Motor neuron (in vitro differentiated cells): Measurements from ENCODE around the gene PBX3. TPM values are rescaled to one million over a fixed set of nuclear protein-coding genes. Genes with fewer than 3 reads are reported as not detected.
"Not testable (repeated sequence)": the region's sequence is repeated elsewhere in the genome, so short reads cannot be mapped to it uniquely, and the experiment has no call there.

Experiments
- ATAC-seq, 8 experiments: fragments of 200-7000 bp; cut with Tn5 transposase; replicated peaks in 6 of 8; 2 replicates each; pipeline ENCODE4 v1.8.0; 2021; ENCODE audit warnings: mild to moderate bottlenecking in 8 of 8, moderate library complexity in 8 of 8
- H3K27ac ChIP-seq, 2 donors: fragments of 250-450 bp; sonication (Bioruptor Pico); 2 replicates each; pipeline ENCODE4 v1.9.0; 2021; ENCODE audit warnings: antibody characterized with exemption in 2 of 2, mild to moderate bottlenecking in 2 of 2, moderate library complexity in 1 of 2
- H3K4me1 ChIP-seq, 2 donors: fragments of 250-450 bp; sonication (Bioruptor Pico); replicated peaks in 1 of 2; 2 replicates each; pipeline ENCODE4 v1.6.1; 2021; ENCODE audit warnings: antibody characterized with exemption in 2 of 2, mild to moderate bottlenecking in 2 of 2, moderate library complexity in 1 of 2
- H3K4me3 ChIP-seq, 5 donors: fragments of 250-450 bp; sonication (Bioruptor Pico); 2 replicates each; pipeline ENCODE4 v1.9.0; 2021; ENCODE audit warnings: antibody characterized with exemption in 5 of 5, mild to moderate bottlenecking in 5 of 5, moderate library complexity in 4 of 5
- WGBS, 10 experiments: fragments of 450-650 bp; shearing (Covaris generic); methylation state at CpG; one replicate each; pipeline ENCODE4 v1.0.0; 2022; 5-methylcytosine and 5-hydroxymethylcytosine counted together
- in situ Hi-C, 9 experiments: fragments of 400-800 bp; cut with MboI; loops; one replicate each; pipeline ENCODE4 v1.15.0; 2021; ENCODE audit warnings: low sequenced_read_pairs in 9 of 9, low pct_unique_long_range_greater_than_20kb in 2 of 9; ENCODE audit not compliant: unreplicated experiment in 9 of 9
- total RNA-seq, 8 experiments: library from RNA; unstranded; fragments of 300-600 nt; gene quantifications; 2 replicates each; pipeline versions ENCODE4 v1.2.3 to v1.2.4, GENCODE V29; 2022

Gene PBX3
- total RNA-seq, 8 experiments from 2014 or later: 24.0 to 157 (median 75.5) TPM

DNA sequence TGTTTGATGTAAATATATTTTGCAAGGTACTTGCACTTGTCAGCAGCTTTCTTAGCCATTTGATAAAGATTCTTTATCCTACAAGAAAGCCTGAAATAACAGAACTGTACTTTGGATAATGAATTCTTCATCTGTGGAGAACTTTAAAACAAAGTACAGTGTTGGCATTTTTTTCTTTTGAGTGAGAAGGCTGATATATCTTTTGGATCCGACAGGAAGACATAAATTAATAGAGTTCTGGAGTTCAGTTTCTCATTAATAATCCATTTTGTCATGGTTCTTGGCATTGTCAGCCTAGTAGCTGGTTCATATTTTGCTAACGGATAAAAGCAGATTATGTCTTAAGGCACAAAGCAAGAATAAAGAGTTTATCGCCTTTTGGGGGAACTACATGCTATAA, 17.0 kb downstream of the PBX3 start:
- in situ Hi-C loops: loop anchor here in 2 of 9 experiments (25.0 kb wide), 2 partner anchors 98 to 148 kb away; no protein-coding TSS in a partner anchor
- Histone ChIP-seq H3K4me3 (no peak overlapping the region), H3K27ac (no peak overlapping the region), H3K4me1 (peaks cover 37 to 57% of the 10 kb centered on the region in 2 donors)
- 41 to 100% (median 86%) methylated on average over 1 to 3 of the region's 3 CpGs for WGBS, 10 experiments
- no peak for ATAC-seq

DNA sequence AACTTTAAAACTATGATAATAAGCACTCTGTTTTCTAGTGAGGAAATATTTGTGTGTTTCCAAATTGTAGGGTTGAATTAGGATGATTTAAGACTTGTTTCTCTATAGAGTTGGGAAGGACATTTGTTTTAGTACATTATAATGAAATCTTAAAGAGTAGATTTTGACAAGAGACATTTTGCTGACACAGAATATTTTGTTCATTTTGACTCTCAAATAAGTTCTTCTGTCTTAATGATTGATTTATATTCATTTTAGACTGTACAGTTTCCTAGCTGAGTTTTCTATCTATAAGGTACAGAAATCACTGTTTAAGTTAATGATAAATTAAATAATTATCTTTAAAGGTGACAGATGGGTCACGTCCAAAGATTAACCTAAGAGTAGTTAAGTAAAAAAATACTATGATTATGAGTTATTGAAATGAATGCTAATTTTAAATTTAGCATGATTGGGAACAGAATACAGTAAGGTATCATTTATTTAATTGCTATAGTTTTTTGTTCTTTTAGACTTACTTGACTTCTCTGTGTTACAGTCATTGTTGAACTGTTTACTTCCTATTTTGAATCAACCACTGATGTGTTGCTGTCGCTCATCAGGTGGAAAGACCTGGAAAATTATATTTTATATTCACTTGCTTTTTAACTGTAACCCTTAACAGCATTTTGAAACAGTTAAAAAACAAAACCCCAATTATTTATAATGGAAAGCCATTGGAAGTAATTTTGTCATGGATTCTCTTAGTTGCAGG, 19.5 kb downstream of the PBX3 start:
- no peak for ATAC-seq
- in situ Hi-C loops: loop anchor here in 2 of 9 experiments (25.0 kb wide), 2 partner anchors 96 to 146 kb away; no protein-coding TSS in a partner anchor
- Histone ChIP-seq H3K27ac (no peak overlapping the region), H3K4me1 (peaks cover 24 to 33% of the 10 kb centered on the region in 2 donors), H3K4me3 (no peak overlapping the region)
- 94 to 100% (median 100%) methylated on average over 1 to 2 of the region's 2 CpGs for WGBS, 10 experiments

DNA sequence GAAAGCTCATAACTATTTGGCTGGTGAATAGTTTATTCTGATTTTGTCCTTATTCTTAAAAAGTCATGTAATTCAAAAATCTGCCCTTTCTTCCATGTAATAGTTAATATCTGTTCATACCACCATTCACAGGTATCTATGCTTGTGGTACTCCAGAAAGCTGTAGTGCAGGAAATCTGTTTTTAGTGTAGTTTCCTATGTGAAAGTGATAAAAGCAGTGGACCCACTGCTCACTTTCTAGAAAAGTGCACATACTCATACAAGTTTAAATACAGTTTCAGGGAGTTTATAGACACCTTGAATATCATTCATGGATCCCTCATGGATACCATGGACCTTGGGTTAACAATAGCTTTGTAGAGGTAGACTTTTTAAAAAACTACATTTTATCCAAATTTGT, 20.2 kb downstream of the PBX3 start:
- ATAC-seq: no peak
- in situ Hi-C loops: loop anchor here in 2 of 9 experiments (25.0 kb wide), 2 partner anchors 95 to 145 kb away; no protein-coding TSS in a partner anchor
- H3K27ac ChIP-seq: no peak overlapping the region
- H3K4me3 ChIP-seq: no peak overlapping the region
- H3K4me1 ChIP-seq: peaks cover 17 to 26% of the 10 kb centered on the region in 2 donors

DNA sequence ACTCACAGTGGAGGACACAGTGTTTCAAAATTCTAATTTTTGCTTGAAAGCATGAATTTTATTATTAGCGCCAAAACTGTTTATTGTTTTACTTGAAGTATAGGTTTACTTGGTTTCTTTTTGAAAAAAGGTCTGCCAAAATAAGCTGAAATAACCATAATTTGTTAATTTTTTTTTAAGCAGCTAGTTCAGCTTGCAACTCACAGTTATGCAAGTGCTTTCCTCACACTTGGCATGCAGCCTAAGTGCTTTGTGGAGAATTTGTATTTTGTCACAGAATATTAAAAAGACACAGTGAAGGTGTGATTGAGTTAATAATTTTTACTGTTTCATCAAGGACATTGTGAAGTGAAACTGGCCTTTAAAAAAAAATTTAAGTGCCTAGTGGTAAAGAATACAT, 21.6 kb downstream of the PBX3 start:
- Histone ChIP-seq H3K4me1 (peaks cover 10 to 12% of the 10 kb centered on the region in 2 donors), H3K27ac (no peak overlapping the region), H3K4me3 (no peak overlapping the region)
- ATAC-seq: no peak
- 86 to 100% (median 100%) methylated on average over 1 of the region's 1 CpG for WGBS, 10 experiments
- in situ Hi-C loops: loop anchor here in 2 of 9 experiments (25.0 kb wide), 2 partner anchors 93 to 143 kb away; no protein-coding TSS in a partner anchor

DNA sequence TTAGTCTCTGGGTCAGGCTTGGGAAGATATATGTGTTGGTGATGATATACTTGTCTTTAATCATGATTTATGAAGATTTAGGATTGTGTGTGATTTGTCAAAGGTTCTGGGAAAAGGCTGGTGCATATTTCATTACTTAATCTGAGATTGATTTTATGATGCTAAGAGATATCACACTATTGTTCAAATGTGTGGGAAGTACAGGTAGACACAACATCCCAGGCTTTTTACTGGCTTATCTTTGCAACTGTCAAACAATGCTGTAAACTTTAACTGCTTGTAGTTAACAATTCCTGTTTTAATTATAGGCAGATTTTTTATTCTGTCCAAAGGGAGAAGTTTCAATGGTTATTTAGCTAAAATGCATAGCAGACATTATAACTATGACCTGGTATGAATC, 23.9 kb downstream of the PBX3 start:
- ATAC-seq: no peak
- Histone ChIP-seq H3K27ac (no peak overlapping the region), H3K4me1 (no peaks in the 10 kb centered on the region), H3K4me3 (no peak overlapping the region)
- in situ Hi-C loops: loop anchor here in 2 of 9 experiments (25.0 kb wide), 2 partner anchors 91 to 141 kb away; no protein-coding TSS in a partner anchor

DNA sequence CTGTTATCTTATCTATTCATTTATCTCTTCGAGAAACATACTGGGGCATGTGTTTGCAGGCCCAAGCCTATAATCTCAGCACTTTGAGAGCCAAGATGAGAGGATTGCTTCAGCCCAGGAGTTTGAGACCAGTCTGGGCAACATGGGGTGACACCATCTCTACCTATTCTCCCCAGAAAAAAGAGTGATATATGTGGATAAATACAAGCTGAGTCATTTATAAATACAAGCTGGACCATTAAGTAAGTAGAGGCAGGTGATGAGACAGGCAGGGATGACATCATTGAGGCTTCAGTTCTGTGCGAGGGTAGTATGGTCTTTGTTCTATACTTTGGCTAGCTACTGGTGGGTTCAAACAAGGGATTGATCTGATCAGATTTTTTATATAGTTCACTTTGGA, 25.6 kb downstream of the PBX3 start:
- Histone ChIP-seq H3K27ac (no peak overlapping the region), H3K4me3 (no peak overlapping the region), H3K4me1 (no peaks in the 10 kb centered on the region)
- WGBS, 10 experiments: 83 to 100% (median 100%) methylated on average over 1 to 2 of the region's 2 CpGs; no CpG with 5 or more reads in 3 of the 10 experiments
- no peak for ATAC-seq
- in situ Hi-C loops: loop anchor here in 2 of 9 experiments (25.0 kb wide), 2 partner anchors 90 to 140 kb away; no protein-coding TSS in a partner anchor

DNA sequence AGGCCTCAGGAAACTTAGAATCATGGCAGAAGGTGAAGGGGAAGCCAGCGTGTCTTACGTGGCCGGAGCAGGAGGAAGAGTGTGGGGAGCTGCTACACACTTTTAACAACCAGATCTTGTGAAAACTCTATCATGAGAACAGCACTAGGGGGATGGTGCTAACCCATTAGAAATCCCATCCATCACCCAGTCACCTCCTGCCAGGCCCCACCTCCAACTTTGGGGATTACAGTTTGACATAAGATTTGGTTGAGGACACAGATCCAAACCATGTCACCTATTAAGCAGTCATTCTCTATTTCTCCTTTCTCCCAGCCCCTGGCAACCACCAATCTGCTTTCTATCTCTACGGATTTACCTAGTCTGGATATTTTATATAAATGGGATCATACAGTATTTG, 26.9 kb downstream of the PBX3 start:
- 89 to 100% (median 98%) methylated on average over 1 to 4 of the region's 4 CpGs; no CpG with 5 or more reads in 2 of the 10 experiments for WGBS, 10 experiments
- H3K4me1 ChIP-seq: no peaks in the 10 kb centered on the region
- in situ Hi-C loops: loop anchor here in 2 of 9 experiments (25.0 kb wide), 2 partner anchors 88 to 138 kb away; no protein-coding TSS in a partner anchor

DNA sequence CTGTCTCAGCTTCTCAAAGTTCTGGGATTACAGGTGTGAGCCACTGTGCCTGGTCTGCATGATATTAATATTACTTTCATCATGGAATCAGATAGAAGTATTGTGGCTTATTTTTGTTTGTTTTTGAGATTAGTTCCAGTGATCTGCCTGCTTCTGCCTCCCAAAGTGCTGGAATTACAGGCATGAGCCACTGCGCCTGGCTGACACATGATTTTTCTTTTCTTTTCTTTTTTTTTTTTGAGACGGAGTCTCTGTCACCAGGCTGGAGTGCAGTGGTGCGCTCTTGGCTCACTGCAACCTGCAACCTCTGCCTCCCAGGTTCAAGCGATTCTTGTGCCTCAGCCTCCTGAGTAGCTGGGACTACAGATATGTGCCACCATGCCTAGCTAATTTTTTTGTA, 29.6 kb downstream of the PBX3 start:
- 60 to 100% (median 81%) methylated on average over 1 to 4 of the region's 4 CpGs; no CpG with 5 or more reads in 6 of the 10 experiments for WGBS, 10 experiments
- H3K4me3 ChIP-seq, H3K27ac ChIP-seq, H3K4me1 ChIP-seq, in situ Hi-C loops: not testable (repeated sequence)
- peak in 1 of 8 experiments; percentile 61 for ATAC-seq

More for the DNA sequence above, 26.9 kb downstream of the PBX3 start:
- ATAC-seq: no peak
- no peak overlapping the region for H3K27ac ChIP-seq
- no peak overlapping the region for H3K4me3 ChIP-seq

DNA sequence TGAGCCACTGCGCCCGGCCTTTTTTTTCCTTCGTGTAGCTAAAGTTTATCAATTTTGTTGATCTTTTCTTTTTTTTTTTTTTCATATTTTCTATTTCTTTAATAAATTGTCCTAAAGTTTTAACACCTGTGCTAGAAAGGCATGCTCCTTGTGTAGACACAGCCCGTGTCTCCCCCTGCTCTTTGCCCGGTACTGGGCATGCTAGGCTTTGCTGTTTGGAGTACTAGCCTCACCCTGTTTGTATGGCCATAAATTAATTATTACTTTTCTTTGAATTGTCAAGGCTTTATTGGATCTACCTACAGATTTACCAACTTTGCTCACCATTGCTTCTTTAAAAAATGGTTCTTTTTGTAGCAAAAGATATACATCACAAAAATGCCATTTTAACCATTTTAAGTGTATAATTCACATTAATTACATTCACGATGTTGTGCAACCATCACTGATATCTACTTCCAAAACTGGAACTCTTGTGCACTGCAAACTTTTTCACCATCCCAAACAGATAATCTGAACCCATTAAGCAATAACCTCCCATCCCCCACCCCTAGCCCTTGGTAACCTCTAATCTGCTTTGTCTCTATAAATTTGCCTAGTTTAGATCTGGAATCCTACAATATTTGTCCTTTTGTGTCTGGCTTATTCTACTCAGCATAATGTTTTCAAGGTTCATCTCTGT, 31.5 kb downstream of the PBX3 start:
- in situ Hi-C loops, ATAC-seq, H3K4me3 ChIP-seq, H3K4me1 ChIP-seq, H3K27ac ChIP-seq: not testable (repeated sequence)
- 93 to 100% (median 97%) methylated on average over 1 to 3 of the region's 6 CpGs; no CpG with 5 or more reads in 6 of the 10 experiments for WGBS, 10 experiments

DNA sequence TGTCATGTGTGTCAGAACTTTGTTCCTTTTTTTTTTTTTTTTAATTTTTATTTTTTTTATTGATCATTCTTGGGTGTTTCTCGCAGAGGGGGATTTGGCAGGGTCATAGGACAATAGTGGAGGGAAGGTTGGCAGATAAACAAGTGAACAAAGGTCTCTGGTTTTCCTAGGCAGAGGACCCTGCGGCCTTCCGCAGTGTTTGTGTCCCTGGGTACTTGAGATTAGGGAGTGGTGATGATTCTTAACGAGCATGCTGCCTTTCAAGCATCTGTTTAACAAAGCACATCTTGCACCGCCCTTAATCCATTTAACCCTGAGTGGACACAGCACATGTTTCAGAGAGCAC, 32.0 kb downstream of the PBX3 start:
- H3K4me3 ChIP-seq: not testable (repeated sequence)

DNA sequence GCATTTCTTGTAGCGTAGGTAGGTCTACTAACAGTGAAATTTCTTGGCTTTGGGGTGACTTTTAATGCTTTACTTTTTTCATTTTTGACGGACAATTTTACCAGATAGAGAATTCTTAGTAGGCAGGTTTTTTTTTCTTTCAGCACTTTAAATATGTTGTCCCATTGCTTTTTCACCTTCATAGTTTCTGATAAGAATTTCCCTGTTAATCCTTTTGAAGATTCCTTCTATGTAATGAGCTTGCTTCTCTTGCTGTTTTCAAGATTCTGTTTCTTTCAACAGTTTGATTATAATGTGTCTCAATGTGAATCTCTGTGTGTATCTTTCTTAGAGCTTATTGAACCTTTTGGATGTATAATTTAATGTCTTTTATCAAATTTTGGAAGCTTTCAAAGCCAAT, 35.5 kb downstream of the PBX3 start:
- no peaks in the 10 kb centered on the region for H3K4me1 ChIP-seq
- in situ Hi-C loops: no loop called here
- H3K4me3 ChIP-seq: no peak overlapping the region
- WGBS, 10 experiments: 75 to 100% (median 95%) methylated on average over 2 of the region's 2 CpGs
- no peak overlapping the region for H3K27ac ChIP-seq
- ATAC-seq: no peak

More for the DNA sequence above, 32.0 kb downstream of the PBX3 start:
- H3K4me1 ChIP-seq, ATAC-seq, H3K27ac ChIP-seq, in situ Hi-C loops: not testable (repeated sequence)
- WGBS, 10 experiments: no CpG with 5 or more reads among the region's 5 CpGs

DNA sequence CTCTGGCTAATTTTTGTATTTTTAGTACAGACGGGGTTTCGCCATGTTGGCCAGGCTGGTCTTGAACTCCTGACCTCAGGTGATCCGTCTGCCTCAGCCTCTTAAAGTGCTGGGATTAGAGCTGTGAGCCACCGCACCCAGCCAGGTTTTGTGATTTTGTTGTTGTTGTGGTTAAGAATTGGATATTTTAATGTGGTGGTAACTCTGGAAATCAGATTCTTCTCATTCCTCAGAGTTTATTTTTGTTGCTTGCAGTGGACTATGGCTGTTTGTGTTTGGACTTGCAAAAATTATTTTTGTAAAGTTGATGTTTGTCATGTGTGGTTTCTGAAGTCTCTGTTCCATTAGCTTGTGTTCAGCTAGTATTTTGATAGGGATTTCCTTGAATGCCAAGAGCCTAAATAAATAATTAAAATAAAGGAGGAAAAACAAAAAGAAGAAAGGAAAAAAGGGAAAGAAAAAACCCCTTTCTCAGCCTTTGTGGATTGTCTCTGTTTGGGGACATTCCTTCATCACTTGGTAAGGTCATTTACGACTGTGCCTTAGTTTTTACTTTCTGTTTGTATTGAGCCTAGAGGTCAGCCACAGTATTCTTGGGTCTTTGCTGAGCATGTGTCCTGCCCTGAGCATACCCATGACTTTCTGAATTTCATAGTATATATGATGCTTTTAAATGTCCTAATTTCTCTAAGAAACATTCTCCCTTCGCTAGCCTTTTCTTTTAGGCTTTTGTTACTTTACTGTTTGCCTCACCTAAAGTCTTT, 37.3 kb downstream of the PBX3 start:
- no peaks in the 10 kb centered on the region for H3K4me1 ChIP-seq
- H3K27ac ChIP-seq: no peak overlapping the region
- 20 to 100% (median 93%) methylated on average over 1 to 5 of the region's 6 CpGs for WGBS, 10 experiments
- in situ Hi-C loops: no loop called here
- no peak overlapping the region for H3K4me3 ChIP-seq
- ATAC-seq: peak in 1 of 8 experiments; percentile 15
